HepG2 (cell line): ENCODE results near the gene SCUBE1. TPM values are rescaled to one million over a fixed set of nuclear protein-coding genes. Genes with fewer than 3 reads are reported as not detected.

Source experiments
- ATAC-seq: fragments of 200-7000 bp; cut with Tn5 transposase; 3 replicates; pipeline ENCODE4 v1.9.1; 2020; ENCODE audit warnings: mild to moderate bottlenecking, moderate library complexity
- BruUV-seq: library from RNA; stranded (reverse); fragments of 400-500 nt; replicated peaks from 2 replicates; lab custom pipeline; 2021; lab: Mats Ljungman, UMichigan
- CTCF ChIA-PET: fragments of 300-600 bp; formaldehyde crosslinking; extraction: SDS; loops from one replicate; lab custom pipeline; 2021; ENCODE audit warnings: low total read pairs, inconsistent platforms, low intra/inter-chr PET ratio; lab: Yijun Ruan, JAX
- POLR2A ChIA-PET: fragments of 350-600 bp; sonication (Branson Sonifier 250); formaldehyde crosslinking; loops from one replicate; lab custom pipeline; 2020; ENCODE audit warnings: antibody characterized with exemption, inconsistent platforms; lab: Yijun Ruan, JAX
- DNase-seq: peaks from one replicate; pipeline ENCODE4 v3.0.0-alpha.2; 2015; ENCODE audit warnings: low spot score
- FAIRE-seq: peaks from 3 replicates; lab custom pipeline; 2011; peaks lifted over from hg19 to GRCh38; lab: Jason Lieb, UNC
- H2AFZ ChIP-seq: one replicate; pipeline ENCODE4 v1.6.1; 2011; ENCODE audit warnings: low read length, inconsistent platforms
- H3K27ac ChIP-seq: fragments of 300-600 bp; 3 replicates; pipeline ENCODE4 v1.8.0; 2011; ENCODE audit warnings: mixed run types, mild to moderate bottlenecking, mixed read lengths, low read length, inconsistent platforms; ENCODE audit not compliant: insufficient read depth; ENCODE audit errors: extremely low read length
- H3K27me3 ChIP-seq, 2 experiments: fragments of 200-600 bp in 1 of 2; 2 replicates in 1 of 2; 3 replicates in 1 of 2; pipeline versions ENCODE4 v1.6.0 to v1.8.0; 2011; ENCODE audit warnings: low read length in 2 of 2, mild to moderate bottlenecking in 2 of 2, moderate library complexity in 2 of 2, inconsistent platforms in 1 of 2; ENCODE audit not compliant: insufficient read depth in 2 of 2, control insufficient read depth in 1 of 2
- H3K36me3 ChIP-seq, 2 experiments: fragments of 200-600 bp in 1 of 2; replicated peaks in 1 of 2; 2 replicates in 1 of 2; 3 replicates in 1 of 2; pipeline versions ENCODE4 v1.5.1 to v1.8.0; 2011; ENCODE audit warnings: low read length in 2 of 2, inconsistent platforms in 1 of 2; ENCODE audit not compliant: insufficient read depth in 2 of 2, control insufficient read depth in 1 of 2
- H3K4me1 ChIP-seq: 2 replicates; pipeline ENCODE4 v1.5.1; 2012; ENCODE audit warnings: low read length, inconsistent platforms; ENCODE audit not compliant: insufficient read depth
- H3K4me2 ChIP-seq: 2 replicates; pipeline ENCODE4 v1.6.0; 2011; ENCODE audit warnings: low read depth, low read length, inconsistent platforms
- H3K4me3 ChIP-seq, 3 experiments: fragments of 200-600 bp in 1 of 3; sonication (generic), shearing (Covaris generic) in 1 of 3; replicated peaks in 1 of 3; 2 replicates each; pipeline ENCODE4 v1.5.1; 2011 to 2016; ENCODE audit warnings: low read length in 3 of 3, inconsistent platforms in 2 of 3, low read depth in 2 of 3, mild to moderate bottlenecking in 2 of 3, control low read depth in 1 of 3, mixed read lengths in 1 of 3; ENCODE audit not compliant: insufficient read depth in 1 of 3
- H3K79me2 ChIP-seq: one replicate; pipeline ENCODE4 v1.6.1; 2011; ENCODE audit warnings: low read length, inconsistent platforms; ENCODE audit not compliant: insufficient read depth
- H3K9ac ChIP-seq: 2 replicates; pipeline ENCODE4 v1.6.0; 2011; ENCODE audit warnings: mild to moderate bottlenecking, low read depth, low read length, inconsistent platforms; ENCODE audit not compliant: insufficient read depth
- H3K9me3 ChIP-seq: 2 replicates; pipeline ENCODE4 v1.5.1; 2012; ENCODE audit warnings: mild to moderate bottlenecking, low read length
- H4K20me1 ChIP-seq: 2 replicates; pipeline ENCODE4 v1.6.0; 2011; ENCODE audit warnings: inconsistent platforms, mild to moderate bottlenecking, low read length, moderate library complexity; ENCODE audit not compliant: insufficient read depth
- KMT2B ChIP-seq: IDR thresholded peaks from 2 replicates; pipeline ENCODE4 v1.6.1; 2016; ENCODE audit warnings: missing genetic modification reagents, missing compliant biosample characterization
- MBNL3 ChIP-seq: fragments of 250-450 bp; sonication (Bioruptor Pico); conservative IDR thresholded peaks from 2 replicates; pipeline ENCODE4 v1.8.0; 2022; ENCODE audit warnings: mild to moderate bottlenecking, inconsistent platforms
- MTA3 ChIP-seq: sonication (generic); formaldehyde crosslinking; IDR thresholded peaks from 2 replicates; pipeline ENCODE4 v1.4.0; 2020; ENCODE audit warnings: missing genetic modification reagents
- NFE2L2 ChIP-seq: fragments of 150-350 bp; IDR thresholded peaks from 2 replicates; pipeline ENCODE4 v1.6.1; 2014; ENCODE audit warnings: low read length
- XBP1 ChIP-seq: sonication (generic); formaldehyde crosslinking; IDR thresholded peaks from 2 replicates; pipeline ENCODE4 v1.5.0; 2020; ENCODE audit warnings: missing genetic modification reagents
- XRCC5 ChIP-seq: fragments of 200-400 bp; formaldehyde crosslinking; optimal IDR thresholded peaks from 2 replicates; pipeline ENCODE3; 2017; ENCODE audit warnings: mild to moderate bottlenecking, low read length
- ZNF557 ChIP-seq: sonication (generic); formaldehyde crosslinking; IDR thresholded peaks from 2 replicates; pipeline ENCODE4 v1.4.0; 2020; ENCODE audit warnings: missing genetic modification reagents
- ZNF615 ChIP-seq: sonication (generic); formaldehyde crosslinking; IDR thresholded peaks from 2 replicates; pipeline ENCODE4 v1.5.0; 2020; ENCODE audit warnings: mild to moderate bottlenecking, missing genetic modification reagents, borderline replicate concordance
- ZNF746 ChIP-seq: sonication (generic); formaldehyde crosslinking; IDR thresholded peaks from 2 replicates; pipeline ENCODE4 v1.8.0; 2022; ENCODE audit warnings: mild to moderate bottlenecking, missing genetic modification reagents
- WGBS: methylation state at CpG from one replicate; pipeline ENCODE4 v1.1.6; 2017; ENCODE audit warnings: low lambda C conversion rate; 5-methylcytosine and 5-hydroxymethylcytosine counted together
- in situ Hi-C: cut with HindIII; loops from 2 replicates; pipeline ENCODE4 v1.10.0; 2017; ENCODE audit warnings: low pct_unique_long_range_greater_than_20kb; ENCODE audit not compliant: extremely low pct_ligation_motif_present
- intact Hi-C: fragments of 100-400 bp; cut with micrococcal nuclease; formaldehyde crosslinking; loops from one replicate; pipeline ENCODE4 v1.10.0; 2022; ENCODE audit not compliant: unreplicated experiment
- polyA plus RNA-seq, 8 experiments: library from polyadenylated mRNA; depleted of rRNA in 3 of 8; stranded (reverse) in 7 of 8; unstranded in 1 of 8; fragments of >200 nt; fragmentation: Illumina TruSeq in 4 of 8; extraction: Trizol in 4 of 8; gene quantifications; 2 replicates each; pipeline versions ENCODE4 v1.2.1 to v1.2.3, GENCODE V29; 2011 to 2016; ENCODE audit warnings: low read depth in 4 of 8, missing spikeins in 1 of 8, mixed read lengths in 1 of 8; ENCODE audit not compliant: insufficient read depth in 1 of 8
- total RNA-seq, 5 experiments: library from RNA; depleted of rRNA; stranded (reverse); fragments of >200 nt; fragmentation: Illumina TruSeq; extraction: Trizol; gene quantifications; 2 replicates each; pipeline ENCODE4 v1.2.3, GENCODE V29; 2016; ENCODE audit warnings: low read depth in 1 of 5
- TF ChIP-seq, protein P1 (sequence below): sonication (generic); formaldehyde crosslinking; conservative IDR thresholded peaks from 2 replicates; pipeline ENCODE4 v1.8.0; 2022; ENCODE audit warnings: low read depth, missing genetic modification reagents
- TF ChIP-seq, protein P2 (sequence below): sonication (generic); formaldehyde crosslinking; IDR thresholded peaks from 2 replicates; pipeline ENCODE4 v1.8.0; 2022; ENCODE audit warnings: missing genetic modification reagents, mild to moderate bottlenecking, inconsistent platforms, borderline replicate concordance
- TF ChIP-seq, protein P3 (sequence below): sonication (generic); formaldehyde crosslinking; IDR thresholded peaks from 2 replicates; pipeline ENCODE4 v1.5.0; 2020; ENCODE audit warnings: missing genetic modification reagents
- TF ChIP-seq, protein P4 (sequence below): sonication (generic); formaldehyde crosslinking; IDR thresholded peaks from 2 replicates; pipeline ENCODE4 v1.8.0; 2022; ENCODE audit warnings: missing genetic modification reagents, mild to moderate bottlenecking, moderate library complexity, borderline replicate concordance
- TF ChIP-seq, protein P5 (sequence below): IDR thresholded peaks from 2 replicates; pipeline ENCODE4 v1.6.1; 2016; ENCODE audit warnings: mild to moderate bottlenecking

SCUBE1 gene
- total and polyA plus RNA-seq, 2 of the 13 experiments (the other 11 are each of a cell fraction or from before 2014, with no cell fraction given): under 0.01 to 0.05 TPM

DNA sequence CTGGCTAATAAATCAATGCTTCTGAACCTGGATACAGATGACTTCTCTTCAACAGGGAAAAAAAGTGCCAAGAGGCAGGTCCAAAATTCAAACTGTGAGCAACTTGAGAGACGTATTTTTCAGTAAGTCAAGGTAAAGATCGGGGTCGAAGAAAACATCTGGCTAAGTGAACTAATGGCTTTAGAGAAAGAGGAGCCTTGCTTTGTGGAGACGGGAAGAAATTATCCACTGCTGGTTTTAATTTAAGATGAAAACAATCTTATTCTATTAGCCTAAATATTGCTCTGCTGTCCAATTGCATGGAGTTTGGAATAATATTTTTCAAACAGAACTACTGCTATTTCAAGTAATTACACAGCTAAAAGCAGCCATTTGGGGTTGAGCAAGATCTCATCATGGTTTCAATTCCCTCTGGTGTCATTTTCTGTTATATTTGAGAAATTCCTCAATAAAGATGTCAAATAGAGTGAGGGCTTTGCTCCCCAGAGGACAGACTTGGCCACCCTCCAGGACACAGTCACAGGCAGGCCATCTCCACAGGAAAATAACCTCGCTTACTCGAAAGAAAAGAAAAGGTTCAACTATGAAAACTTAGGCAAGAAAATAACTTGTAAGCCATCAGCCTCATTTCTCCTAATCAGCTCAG is 29.8 kb downstream of the SCUBE1 start:
- ChIA-PET POLR2A (no interaction called here), CTCF (no interaction called here)
- intact Hi-C loops (no loop called here), in situ Hi-C loops (no loop called here)
- FAIRE-seq (no peak), ATAC-seq (no peak), DNase-seq (no peak)
- H3K9ac ChIP-seq: no peak overlapping the region
- no TSS peak for BruUV-seq
- H3K9me3 ChIP-seq: no peaks in the 10 kb centered on the region
- no peaks in the 10 kb centered on the region for H3K79me2 ChIP-seq
- H3K27me3 ChIP-seq: peaks cover 9 to 46% of the 10 kb centered on the region in 2 experiments; a peak in 4 of 5 replicates
- H4K20me1 ChIP-seq: no peaks in the 10 kb centered on the region
- no peaks in the 10 kb centered on the region for H3K36me3 ChIP-seq
- H3K27ac ChIP-seq: no peak overlapping the region
- peaks cover 6% of the 10 kb centered on the region; the same call in 1 of the 2 replicates for H3K4me1 ChIP-seq
- H3K4me2 ChIP-seq: no peak overlapping the region
- WGBS: 59% methylated on average over 6 of the region's 6 CpGs
- no peak overlapping the region for H2AFZ ChIP-seq
- no peak overlapping the region for H3K4me3 ChIP-seq
- TF ChIP-seq ZNF557 (CRISPR knock-in tag) (no peak), ZNF746 (no peak), MBNL3 (CRISPR knock-in tag) (no peak), XRCC5 (no peak), ZNF615 (CRISPR knock-in tag) (no peak), KMT2B (CRISPR knock-in tag) (no peak), NFE2L2 (no peak), MTA3 (CRISPR knock-in tag) (no peak), XBP1 (CRISPR knock-in tag) (no peak)
- TF ChIP-seq, protein P1, sequence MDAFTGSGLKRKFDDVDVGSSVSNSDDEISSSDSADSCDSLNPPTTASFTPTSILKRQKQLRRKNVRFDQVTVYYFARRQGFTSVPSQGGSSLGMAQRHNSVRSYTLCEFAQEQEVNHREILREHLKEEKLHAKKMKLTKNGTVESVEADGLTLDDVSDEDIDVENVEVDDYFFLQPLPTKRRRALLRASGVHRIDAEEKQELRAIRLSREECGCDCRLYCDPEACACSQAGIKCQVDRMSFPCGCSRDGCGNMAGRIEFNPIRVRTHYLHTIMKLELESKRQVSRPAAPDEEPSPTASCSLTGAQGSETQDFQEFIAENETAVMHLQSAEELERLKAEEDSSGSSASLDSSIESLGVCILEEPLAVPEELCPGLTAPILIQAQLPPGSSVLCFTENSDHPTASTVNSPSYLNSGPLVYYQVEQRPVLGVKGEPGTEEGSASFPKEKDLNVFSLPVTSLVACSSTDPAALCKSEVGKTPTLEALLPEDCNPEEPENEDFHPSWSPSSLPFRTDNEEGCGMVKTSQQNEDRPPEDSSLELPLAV (CRISPR knock-in tag): no peak
- TF ChIP-seq, protein P2, sequence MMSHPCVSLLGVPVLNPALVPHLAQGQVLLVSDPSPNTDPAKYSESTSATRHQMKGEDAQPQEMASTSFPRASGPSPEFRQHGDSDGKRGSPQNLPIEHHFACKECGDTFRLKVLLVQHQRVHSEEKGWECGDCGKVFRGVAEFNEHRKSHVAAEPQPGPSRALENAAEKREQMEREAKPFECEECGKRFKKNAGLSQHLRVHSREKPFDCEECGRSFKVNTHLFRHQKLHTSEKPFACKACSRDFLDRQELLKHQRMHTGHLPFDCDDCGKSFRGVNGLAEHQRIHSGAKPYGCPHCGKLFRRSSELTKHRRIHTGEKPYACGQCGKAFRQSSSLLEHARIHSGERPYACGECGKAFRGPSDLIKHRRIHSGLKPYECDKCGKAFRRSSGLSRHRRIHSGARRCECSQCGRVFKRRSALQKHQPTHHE (CRISPR knock-in tag): no peak
- TF ChIP-seq, protein P3, sequence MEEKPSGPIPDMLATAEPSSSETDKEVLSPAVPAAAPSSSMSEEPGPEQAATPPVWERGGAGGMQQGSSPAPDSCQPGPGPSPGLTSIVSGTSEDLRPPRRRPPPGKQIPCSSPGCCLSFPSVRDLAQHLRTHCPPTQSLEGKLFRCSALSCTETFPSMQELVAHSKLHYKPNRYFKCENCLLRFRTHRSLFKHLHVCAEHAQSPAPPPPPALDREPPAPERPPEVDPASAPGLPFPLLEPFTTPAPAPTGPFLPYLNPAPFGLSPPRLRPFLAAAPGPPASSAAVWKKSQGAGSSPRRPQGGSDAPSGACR (CRISPR knock-in tag): no peak
- TF ChIP-seq, protein P4, sequence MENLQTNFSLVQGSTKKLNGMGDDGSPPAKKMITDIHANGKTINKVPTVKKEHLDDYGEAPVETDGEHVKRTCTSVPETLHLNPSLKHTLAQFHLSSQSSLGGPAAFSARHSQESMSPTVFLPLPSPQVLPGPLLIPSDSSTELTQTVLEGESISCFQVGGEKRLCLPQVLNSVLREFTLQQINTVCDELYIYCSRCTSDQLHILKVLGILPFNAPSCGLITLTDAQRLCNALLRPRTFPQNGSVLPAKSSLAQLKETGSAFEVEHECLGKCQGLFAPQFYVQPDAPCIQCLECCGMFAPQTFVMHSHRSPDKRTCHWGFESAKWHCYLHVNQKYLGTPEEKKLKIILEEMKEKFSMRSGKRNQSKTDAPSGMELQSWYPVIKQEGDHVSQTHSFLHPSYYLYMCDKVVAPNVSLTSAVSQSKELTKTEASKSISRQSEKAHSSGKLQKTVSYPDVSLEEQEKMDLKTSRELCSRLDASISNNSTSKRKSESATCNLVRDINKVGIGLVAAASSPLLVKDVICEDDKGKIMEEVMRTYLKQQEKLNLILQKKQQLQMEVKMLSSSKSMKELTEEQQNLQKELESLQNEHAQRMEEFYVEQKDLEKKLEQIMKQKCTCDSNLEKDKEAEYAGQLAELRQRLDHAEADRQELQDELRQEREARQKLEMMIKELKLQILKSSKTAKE (CRISPR knock-in tag): no peak
- TF ChIP-seq, protein P5, sequence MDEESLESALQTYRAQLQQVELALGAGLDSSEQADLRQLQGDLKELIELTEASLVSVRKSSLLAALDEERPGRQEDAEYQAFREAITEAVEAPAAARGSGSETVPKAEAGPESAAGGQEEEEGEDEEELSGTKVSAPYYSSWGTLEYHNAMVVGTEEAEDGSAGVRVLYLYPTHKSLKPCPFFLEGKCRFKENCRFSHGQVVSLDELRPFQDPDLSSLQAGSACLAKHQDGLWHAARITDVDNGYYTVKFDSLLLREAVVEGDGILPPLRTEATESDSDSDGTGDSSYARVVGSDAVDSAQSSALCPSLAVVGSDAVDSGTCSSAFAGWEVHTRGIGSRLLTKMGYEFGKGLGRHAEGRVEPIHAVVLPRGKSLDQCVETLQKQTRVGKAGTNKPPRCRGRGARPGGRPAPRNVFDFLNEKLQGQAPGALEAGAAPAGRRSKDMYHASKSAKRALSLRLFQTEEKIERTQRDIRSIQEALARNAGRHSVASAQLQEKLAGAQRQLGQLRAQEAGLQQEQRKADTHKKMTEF (CRISPR knock-in tag): no peak
